Measurements from ENCODE around the gene RHOT2. TPM values are rescaled to one million over a fixed set of nuclear protein-coding genes. Genes with fewer than 3 reads are reported as not detected.

The RHOT2 gene
- total and polyA plus RNA-seq, 9 of the 15 experiments (the other 6 are each of a cell fraction or from before 2014, with no cell fraction given), result 5.0 to 373 (median 112) TPM

DNA sequence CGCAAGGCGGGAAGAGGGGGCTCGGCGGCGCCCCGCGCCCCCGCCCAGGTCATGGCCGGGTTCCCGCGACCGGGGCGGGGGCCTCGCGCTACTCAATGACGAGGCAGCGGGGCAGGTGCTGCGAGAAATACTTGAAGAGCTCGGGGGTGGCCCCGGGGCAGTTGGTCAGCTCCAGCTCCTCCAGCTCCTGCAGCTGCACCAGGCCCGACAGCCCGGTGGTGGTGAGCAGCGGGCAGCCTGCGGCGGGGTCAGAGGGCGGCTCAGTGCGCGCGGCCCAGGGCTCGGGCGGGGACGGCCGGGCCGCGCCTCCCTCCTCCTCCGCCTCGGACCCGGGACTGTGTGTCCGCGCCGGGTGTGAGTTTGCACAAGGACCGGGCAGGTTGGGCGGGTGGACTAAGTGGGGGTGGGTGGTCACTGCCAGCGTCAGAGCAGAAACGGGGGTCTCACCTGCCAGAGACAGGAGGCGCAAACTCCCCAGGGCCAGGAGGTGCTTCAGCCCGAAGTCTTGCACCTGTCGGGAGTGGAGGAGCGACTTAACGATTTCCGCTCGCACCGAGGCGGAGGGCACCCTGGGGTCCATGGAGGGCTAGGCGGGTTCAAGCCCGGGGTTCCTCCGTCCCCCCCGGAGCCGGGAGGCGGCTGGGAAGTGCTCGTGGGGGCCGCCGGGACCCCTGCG is 26.4 kb downstream of the RHOT2 start:
- Histone ChIP-seq H3K4me3 (peak overlapping the region; percentile 45), H3K27me3 (ENCODE audit: control insufficient read depth in 2 of 2, insufficient read depth in 2 of 2, low read length in 2 of 2) (peaks cover 6 to 12% of the 10 kb centered on the region in 2 experiments; a peak in 4 of 5 replicates), H3K9ac (ENCODE audit: insufficient read depth in 1 of 2, low read depth in 2 of 2, low read length in 2 of 2) (peak overlapping the region in 1 of 2 experiments; percentile 81; a peak in 2 of 4 replicates), H4K20me1 (replicated peaks; ENCODE audit: control insufficient read depth, insufficient read depth, low read length) (no peaks in the 10 kb centered on the region), H3K27ac (ENCODE audit: extremely low read depth, low read depth, low read length) (no peak overlapping the region), H3K36me3 (ENCODE audit: control insufficient read depth, insufficient read depth, low read length) (peaks cover under 1% of the 10 kb centered on the region; the same call in 1 of the 3 replicates), H3K79me2 (ENCODE audit: control insufficient read depth, insufficient read depth, low read length) (peaks cover 11% of the 10 kb centered on the region; the same call in 2 of the 3 replicates), H3K4me1 (replicated peaks in 1 of 2; ENCODE audit: control insufficient read depth in 2 of 2, insufficient read depth in 2 of 2, low read length in 2 of 2) (peaks cover 9 to 64% of the 10 kb centered on the region in 2 experiments), H3K9me3 (replicated peaks; ENCODE audit: control insufficient read depth, insufficient read depth, low read depth, low read length) (no peaks in the 10 kb centered on the region), H2AFZ (ENCODE audit: low read depth, low read length) (0 out of 2 replicates have a peak overlapping the region, but pooled peaks have one; percentile 40), H3K4me2 (ENCODE audit: insufficient read depth, low read length) (peak overlapping the region; percentile 58; the same call in 1 of the 2 replicates), H3K9me1 (ENCODE audit: control insufficient read depth, insufficient read depth, low read length) (peaks cover 2% of the 10 kb centered on the region)
- DNase-seq (ENCODE audit: extremely low read depth in 1 of 4, low spot score in 3 of 4) (peak; percentile 43 to 48 (median 46)), ATAC-seq (peak; percentile 51), FAIRE-seq (no peak)
- POLR2A ChIA-PET, result interaction anchor here (0.6 to 1.2 kb wide), 2 partner anchors 14 to 21 kb away, joined by 3 to 4 read pairs; no protein-coding TSS in a partner anchor
- in situ Hi-C loops (cut with MboI), result no loop called here
- 10% methylated on average over 30 of the region's 64 CpGs for WGBS (ENCODE audit: insufficient coverage, low coverage, missing lambda C conversion rate)
- CTCF ChIA-PET (ENCODE audit: low intra/inter-chr PET ratio), result no interaction called here
- BruUV-seq (replicated peaks), result no TSS peak
- intact Hi-C loops (cut with micrococcal nuclease), result no loop called here
- no peak for TF ChIP-seq ZMIZ1 (IDR thresholded peaks at IDR 0.05; ENCODE audit: low read depth in 2 of 2, low read length in 2 of 2)
- no peak for TF ChIP-seq SNRNP70 (optimal IDR thresholded peaks at IDR 0.05; ENCODE audit: low read depth, low read length)
- no peak for TF ChIP-seq HDAC2 (IDR thresholded peaks at IDR 0.05)
- no peak for TF ChIP-seq PTTG1 (tag; IDR thresholded peaks at IDR 0.05; ENCODE audit: low read depth)
- TF ChIP-seq EZH2 (IDR thresholded peaks at IDR 0.05; ENCODE audit: borderline replicate concordance, low read depth, low read length), result no peak
- TF ChIP-seq RBM15 (IDR thresholded peaks at IDR 0.05; ENCODE audit: insufficient read depth, low read length), result no peak
- no peak for TF ChIP-seq DIDO1 (tag; IDR thresholded peaks at IDR 0.05; ENCODE audit: low read depth)
- no peak for TF ChIP-seq ERF (CRISPR knock-in tag; IDR thresholded peaks at IDR 0.05)
- TF ChIP-seq, protein P1, sequence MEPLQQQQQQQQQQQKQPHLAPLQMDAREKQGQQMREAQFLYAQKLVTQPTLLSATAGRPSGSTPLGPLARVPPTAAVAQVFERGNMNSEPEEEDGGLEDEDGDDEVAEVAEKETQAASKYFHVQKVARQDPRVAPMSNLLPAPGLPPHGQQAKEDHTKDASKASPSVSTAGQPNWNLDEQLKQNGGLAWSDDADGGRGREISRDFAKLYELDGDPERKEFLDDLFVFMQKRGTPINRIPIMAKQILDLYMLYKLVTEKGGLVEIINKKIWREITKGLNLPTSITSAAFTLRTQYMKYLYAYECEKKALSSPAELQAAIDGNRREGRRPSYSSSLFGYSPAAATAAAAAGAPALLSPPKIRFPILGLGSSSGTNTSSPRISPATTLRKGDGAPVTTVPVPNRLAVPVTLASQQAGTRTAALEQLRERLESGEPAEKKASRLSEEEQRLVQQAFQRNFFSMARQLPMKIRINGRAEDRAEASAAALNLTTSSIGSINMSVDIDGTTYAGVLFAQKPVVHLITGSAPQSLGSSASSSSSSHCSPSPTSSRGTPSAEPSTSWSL (CRISPR knock-in tag; IDR thresholded peaks at IDR 0.05; ENCODE audit: borderline replicate concordance), result no peak
- TF ChIP-seq POU5F1 (IDR thresholded peaks at IDR 0.05; ENCODE audit: borderline replicate concordance, low read depth, low read length, partially characterized antibody), result no peak
- TF ChIP-seq POLR2G (IDR thresholded peaks at IDR 0.05; ENCODE audit: low read depth, low read length), result no peak
- no peak for TF ChIP-seq MEIS2 (IDR thresholded peaks at IDR 0.05; ENCODE audit: partially characterized antibody)
- TF ChIP-seq ZNF583 (CRISPR knock-in tag; IDR thresholded peaks at IDR 0.05), result no peak
- TF ChIP-seq LEF1 (IDR thresholded peaks at IDR 0.05), result no peak

Measured in K562 (cell line).